ENCODE data around the gene MUC3A.

The MUC3A gene

GRCh38 chr7:100957832-100958421 is 8.6 kb downstream of the MUC3A start:
- TF ChIP-seq ZNF280C (tag by site-specific recombination; IDR thresholded peaks at IDR 0.05) (no peak), ZNF155 (tag by site-specific recombination; IDR thresholded peaks at IDR 0.05) (no peak), BCL6B (tag by site-specific recombination; IDR thresholded peaks at IDR 0.05) (no peak), ZNF394 (tag by site-specific recombination; IDR thresholded peaks at IDR 0.05; ENCODE audit: borderline replicate concordance) (no peak)
- Histone ChIP-seq H3K9me3 (ENCODE audit: control insufficient read depth, insufficient read depth, low read depth, low read length) (no peaks in the 10 kb centered on the region), H3K4me3 (ENCODE audit: low read depth, low read length) (no peak overlapping the region), H3K36me3 (ENCODE audit: control insufficient read depth in 2 of 2, insufficient read depth in 1 of 2, low read length in 2 of 2) (no peaks in the 10 kb centered on the region), H3K4me1 (ENCODE audit: control insufficient read depth, insufficient read depth, low read length) (no peaks in the 10 kb centered on the region), H3K27ac (ENCODE audit: extremely low read depth, low read depth, low read length) (no peak overlapping the region)
- ChIA-PET POLR2A (interaction anchor here (0.6 to 1.3 kb wide), 3 partner anchors 68 to 518 kb away, joined by 3 to 7 read pairs (median 3); partner anchors contain the start of genes FBXO24 and UFSP1), CTCF (interaction anchor here (0.6 to 1.7 kb wide), 5 partner anchors 8 to 200 kb away, joined by 3 to 5 read pairs (median 4); no protein-coding TSS in a partner anchor)

- Histone ChIP-seq H3K27ac (ENCODE audit: extremely low read depth, low read depth, low read length) (no peak overlapping the region), H3K9me3 (ENCODE audit: control insufficient read depth, insufficient read depth, low read depth, low read length) (no peaks in the 10 kb centered on the region), H3K36me3 (ENCODE audit: control insufficient read depth in 2 of 2, insufficient read depth in 1 of 2, low read length in 2 of 2) (no peaks in the 10 kb centered on the region), H3K4me3 (ENCODE audit: low read depth, low read length) (no peak overlapping the region), H3K4me1 (ENCODE audit: control insufficient read depth, insufficient read depth, low read length) (no peaks in the 10 kb centered on the region)
- no peak for TF ChIP-seq REPIN1 (tag by site-specific recombination; IDR thresholded peaks at IDR 0.05; ENCODE audit: low read depth)
- no peak for TF ChIP-seq ZNF140 (tag by site-specific recombination; IDR thresholded peaks at IDR 0.05)
- TF ChIP-seq ZNF18 (tag by site-specific recombination; IDR thresholded peaks at IDR 0.05): no peak
- no peak for TF ChIP-seq SP2 (tag by site-specific recombination; IDR thresholded peaks at IDR 0.05)
- TF ChIP-seq ZNF416 (tag by site-specific recombination; IDR thresholded peaks at IDR 0.05): no peak
- TF ChIP-seq ZNF701 (tag by site-specific recombination; IDR thresholded peaks at IDR 0.05): no peak
- TF ChIP-seq ZNF707 (tag by site-specific recombination; IDR thresholded peaks at IDR 0.05): no peak
- TF ChIP-seq ZNF449 (tag by site-specific recombination; IDR thresholded peaks at IDR 0.05): no peak
- no peak for TF ChIP-seq BCL11B (tag by site-specific recombination; IDR thresholded peaks at IDR 0.05; ENCODE audit: low read depth)
- no peak for TF ChIP-seq ZNF658 (tag by site-specific recombination; IDR thresholded peaks at IDR 0.05)
- no peak for TF ChIP-seq PRDM2 (tag by site-specific recombination; IDR thresholded peaks at IDR 0.05; ENCODE audit: borderline replicate concordance)
- no peak for TF ChIP-seq ZNF175 (tag by site-specific recombination; IDR thresholded peaks at IDR 0.05)
- no peak for TF ChIP-seq ZNF16 (tag by site-specific recombination; IDR thresholded peaks at IDR 0.05; ENCODE audit: low read depth)
- POLR2A ChIA-PET: no interaction called here
- CTCF ChIA-PET: interaction anchor here (0.7 kb wide), 2 partner anchors 107 to 108 kb away, joined by 4 to 5 read pairs; no protein-coding TSS in a partner anchor
Observed at GRCh38 chr7:100959894-100960293, 10.6 kb downstream of the MUC3A start.

Data from HEK293 (cell line).